Activated CD4-positive, alpha-beta T cell treated with anti-CD3 and anti-CD28 coated beads, Interleukin-2, amount 50 U/mL, for 1 hour (primary cell): ENCODE results near the gene NEDD4L.
"Not testable (repeated sequence)": the region's sequence is repeated elsewhere in the genome, so short reads cannot be mapped to it uniquely, and the experiment has no call there.

ENCODE experiments used
- DNase-seq: peaks from one replicate; pipeline ENCODE4 v3.0.0-alpha.2; 2020

Gene NEDD4L

DNA sequence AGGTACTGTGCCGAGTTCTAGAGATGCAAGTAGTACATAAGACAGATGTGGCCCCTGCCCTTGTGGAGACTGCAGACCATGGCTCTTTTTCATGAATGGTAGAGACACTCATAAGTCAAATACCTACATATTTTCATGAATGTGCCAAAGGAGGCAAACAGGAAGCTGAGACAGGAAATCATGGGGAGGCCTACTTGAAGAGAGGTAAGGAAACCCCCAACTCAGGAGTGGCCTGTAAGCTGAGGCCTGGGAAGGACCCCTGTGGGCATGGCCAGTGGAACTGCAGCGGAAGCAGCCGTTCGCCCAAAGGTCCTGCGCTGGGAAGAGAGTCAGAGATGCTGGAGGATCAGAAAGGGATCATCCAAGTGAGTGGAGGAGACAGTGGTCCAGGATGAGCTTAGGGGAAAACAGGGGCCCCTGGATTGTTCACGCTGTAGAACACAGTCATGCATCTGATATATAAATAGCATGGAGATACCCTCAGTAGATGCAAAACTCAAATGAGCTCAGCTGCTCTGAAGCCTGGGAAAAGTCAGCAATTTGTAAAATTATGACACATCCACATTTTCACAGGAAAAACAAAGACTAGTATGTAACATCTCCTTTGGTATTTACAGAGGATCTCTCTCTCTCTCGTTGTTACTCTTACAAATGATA is 228.9 kb downstream of the NEDD4L start:
- DNase-seq, result no peak

GRCh38 chr18:58275176-58275575 is 231.2 kb downstream of the NEDD4L start:
- no peak for DNase-seq

DNA sequence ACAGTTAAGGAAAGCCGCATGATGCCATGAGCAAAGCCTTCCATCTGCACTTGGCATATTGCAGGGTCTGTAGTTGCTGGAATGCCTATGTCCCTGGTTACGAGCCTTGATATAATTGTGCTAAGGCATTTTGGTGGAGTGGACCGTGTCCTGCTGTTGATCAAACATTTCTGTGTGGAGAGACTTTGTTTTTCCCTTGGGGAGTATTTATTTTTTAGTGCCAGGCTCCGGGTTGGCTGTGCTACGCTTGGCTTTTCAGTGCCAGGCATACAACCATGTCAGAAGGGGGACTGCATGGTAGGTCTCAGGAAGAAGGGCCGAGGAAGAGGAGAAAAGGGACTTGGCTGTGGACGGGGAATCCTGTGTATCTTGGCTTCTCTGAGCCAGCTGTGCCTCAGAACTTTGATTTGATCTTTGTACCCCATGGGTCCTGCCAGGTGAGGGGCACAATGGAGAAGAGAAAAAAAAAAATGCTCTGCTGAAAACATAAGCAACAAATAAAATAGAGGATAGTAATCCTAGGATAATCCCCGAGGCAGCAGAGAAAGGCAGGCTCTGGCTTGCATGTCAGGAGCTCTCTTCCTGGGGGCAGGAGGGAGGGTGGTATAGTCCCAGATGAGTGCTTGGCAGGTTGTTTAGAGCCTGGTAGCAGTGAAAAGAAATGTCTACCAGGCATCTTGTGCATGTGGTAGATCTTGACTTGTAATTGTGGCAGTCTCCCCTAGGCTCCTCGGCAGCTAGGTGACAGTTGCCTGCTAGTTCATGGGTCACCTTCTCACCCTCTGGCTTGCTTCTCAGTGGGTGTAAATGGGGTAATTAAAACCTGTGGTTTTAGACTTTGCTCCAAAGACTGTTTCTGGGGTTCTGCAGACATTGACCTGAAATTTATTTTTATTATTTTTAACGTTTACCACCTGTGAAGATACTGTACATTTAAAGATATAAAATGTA is 233.0 kb downstream of the NEDD4L start:
- no peak for DNase-seq

DNA sequence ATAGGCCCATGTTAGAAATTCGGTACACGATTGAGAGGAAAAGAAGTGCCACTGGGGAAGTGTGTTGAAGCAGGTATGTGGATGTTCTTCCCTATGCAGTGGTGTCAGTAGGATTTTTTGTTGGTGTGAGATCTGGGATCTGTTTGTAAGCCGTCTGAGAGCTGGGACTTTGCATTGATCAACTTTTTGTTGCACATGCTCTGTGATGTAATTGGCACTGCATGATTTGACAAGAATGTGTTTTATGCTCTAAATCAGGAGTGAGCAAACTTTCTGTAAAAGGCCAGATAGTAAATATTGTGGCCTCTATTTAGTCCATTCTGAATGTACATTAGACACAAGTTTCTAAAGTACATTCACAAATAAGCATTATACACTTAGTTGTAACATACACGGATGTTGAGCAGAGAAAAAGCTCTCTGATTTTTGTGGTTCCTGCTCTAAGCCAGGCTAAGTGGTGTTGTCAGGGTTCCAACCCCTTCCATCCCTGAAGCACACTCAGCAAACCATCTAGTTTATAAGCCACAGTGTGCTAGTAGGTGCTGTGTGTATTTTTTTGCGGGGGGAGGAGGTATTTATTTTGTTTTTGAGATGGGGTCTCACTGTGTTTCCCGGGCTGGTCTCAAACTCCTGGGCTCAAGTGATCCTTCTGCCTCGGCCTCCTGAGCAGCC is 235.6 kb downstream of the NEDD4L start:
- no peak for DNase-seq

DNA sequence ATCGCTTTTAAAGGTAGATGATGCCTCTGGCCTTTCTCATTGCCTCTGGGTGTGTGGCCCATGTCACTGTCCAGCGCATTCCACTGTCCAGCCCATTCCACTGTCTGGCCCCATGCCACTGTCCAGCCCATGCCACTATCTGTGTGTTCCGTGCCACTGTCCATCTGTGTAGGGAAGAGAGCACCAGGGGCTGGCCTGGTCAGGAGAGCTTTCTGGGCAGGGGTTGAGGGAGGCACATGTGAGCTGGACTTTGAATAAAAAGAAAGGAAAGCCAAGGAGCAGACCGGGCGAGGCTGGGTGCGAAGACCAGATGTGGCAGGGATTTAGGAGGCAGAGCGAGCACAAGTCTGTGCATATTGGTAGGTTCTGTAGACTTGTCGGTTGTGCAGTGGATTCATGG is 236.2 kb downstream of the NEDD4L start:
- no peak for DNase-seq

- DNase-seq, result not testable (repeated sequence)
These were observed 238.8 kb downstream of the NEDD4L start for GRCh38 chr18:58282872-58283271.

DNA sequence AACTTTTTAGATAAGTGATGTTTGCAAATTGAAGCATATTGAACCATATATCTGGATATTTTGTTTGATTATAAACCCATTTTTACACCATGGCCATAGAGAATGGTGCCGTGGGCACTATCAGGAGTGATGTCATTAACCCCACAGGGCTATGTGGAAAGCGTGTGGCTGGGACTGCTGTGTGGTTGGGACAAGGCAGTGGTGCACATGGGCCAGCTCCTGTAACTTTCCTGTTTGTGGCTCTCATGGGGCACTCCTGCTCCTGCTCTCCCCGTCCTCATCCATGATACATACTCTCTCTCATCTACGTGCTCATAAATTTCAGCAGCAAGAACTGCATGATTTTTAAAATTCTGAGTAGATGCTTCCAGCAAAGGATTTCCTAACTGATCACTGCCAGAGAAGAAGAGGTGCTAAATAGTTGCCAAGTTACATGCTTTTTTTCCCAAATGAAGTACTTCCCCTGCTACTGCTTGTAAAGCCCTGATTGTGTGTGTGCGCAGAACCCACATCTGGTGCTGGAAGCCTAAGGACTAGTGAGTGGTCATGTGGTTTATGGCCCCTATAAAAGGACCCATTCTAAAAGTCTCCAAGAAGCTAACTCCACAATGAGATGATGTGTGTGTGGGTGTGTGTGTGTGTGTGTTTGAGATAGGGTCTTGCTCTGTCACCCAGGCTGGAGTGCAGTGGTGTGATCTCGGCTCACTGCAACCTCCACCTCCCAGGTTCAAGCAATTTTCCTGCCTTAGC is 240.8 kb downstream of the NEDD4L start:
- DNase-seq, result no peak

DNA sequence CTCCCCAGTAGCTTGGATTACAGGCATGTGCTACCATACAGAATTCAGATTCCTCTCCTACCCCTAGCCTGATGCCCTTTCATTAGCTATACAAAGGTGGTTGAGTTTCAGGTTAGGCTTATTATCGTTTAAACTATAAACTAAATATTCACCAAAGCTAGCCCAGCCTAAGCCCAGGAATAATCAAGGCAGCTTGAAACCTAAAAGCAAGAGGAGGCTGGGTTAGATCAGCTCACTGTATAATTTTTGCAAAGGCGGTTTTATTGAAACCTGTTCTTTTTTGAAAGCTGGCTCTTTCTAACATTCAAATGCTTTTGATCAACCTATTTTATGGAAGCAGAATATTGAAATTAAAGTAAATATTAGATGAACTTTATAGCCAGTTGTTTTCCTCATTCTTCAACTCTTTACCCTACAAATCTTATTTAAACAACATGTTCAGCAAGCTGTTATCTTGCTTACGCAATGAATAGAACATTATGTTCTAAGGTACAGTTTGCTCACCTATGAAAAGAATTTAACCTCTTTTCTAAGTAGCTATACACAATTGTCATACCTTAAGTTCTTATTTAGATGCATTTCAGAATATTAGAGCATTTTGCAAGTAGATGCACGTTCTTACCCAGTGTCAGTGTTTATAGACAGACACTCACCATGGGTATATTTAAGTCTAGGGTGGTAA is 241.6 kb downstream of the NEDD4L start:
- DNase-seq, result no peak

- no peak for DNase-seq
These were observed 242.8 kb downstream of the NEDD4L start for GRCh38 chr18:58286632-58287352.

- no peak for DNase-seq
These were observed 243.6 kb downstream of the NEDD4L start for GRCh38 chr18:58287353-58288274.

- DNase-seq, result no peak
These were observed 245.1 kb downstream of the NEDD4L start for GRCh38 chr18:58288921-58289797.

DNA sequence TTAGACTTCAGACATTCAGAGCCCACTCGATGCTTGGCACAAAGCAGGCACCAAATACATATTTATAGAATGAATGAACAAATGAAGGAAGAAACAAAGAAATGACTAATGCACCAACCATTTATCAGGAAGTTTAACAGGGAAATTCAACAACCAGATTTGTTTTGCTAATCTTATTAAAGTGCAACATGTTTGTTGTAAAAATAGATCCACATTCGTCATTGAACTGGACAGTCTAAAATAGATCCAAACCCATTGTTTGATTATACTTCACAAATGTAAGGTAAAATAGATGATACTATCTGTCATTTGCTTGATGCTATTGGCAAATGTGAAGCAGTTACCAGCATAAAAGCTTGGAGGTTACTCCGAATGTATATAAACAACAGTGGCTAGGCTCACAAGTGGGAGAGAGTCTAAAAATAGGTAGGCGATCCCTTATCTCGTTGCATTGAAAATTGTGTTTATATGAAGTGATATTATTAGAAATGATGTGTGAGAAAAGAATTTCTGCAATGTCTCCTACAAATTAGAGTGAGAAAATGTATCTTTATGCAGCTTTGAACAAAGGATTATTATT is 246.2 kb downstream of the NEDD4L start:
- DNase-seq, result no peak

DNA sequence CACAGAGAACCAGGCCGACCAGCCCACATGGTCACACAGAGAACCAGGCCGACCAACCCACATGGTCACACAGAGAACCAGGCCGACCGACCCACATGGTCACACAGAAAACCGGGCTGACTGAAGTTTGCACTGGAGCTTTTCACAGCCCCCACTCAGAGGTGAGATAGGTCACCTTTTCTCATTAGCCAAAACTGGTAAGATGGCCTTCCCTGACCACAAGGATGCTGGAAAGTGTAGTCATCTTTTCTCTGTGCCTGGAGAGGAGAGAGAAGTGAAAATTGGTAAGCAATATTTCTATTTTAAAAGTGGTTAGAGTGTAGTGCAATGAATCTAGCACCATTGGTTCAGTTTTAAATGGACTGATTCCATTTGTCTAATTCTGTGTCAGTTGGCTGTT is 247.1 kb downstream of the NEDD4L start:
- no peak for DNase-seq

- no peak for DNase-seq
These were observed 248.6 kb downstream of the NEDD4L start for GRCh38 chr18:58292638-58293037.

GRCh38 chr18:58297198-58297597 is 253.2 kb downstream of the NEDD4L start:
- no peak for DNase-seq

- no peak for DNase-seq
These were observed 254.5 kb downstream of the NEDD4L start for GRCh38 chr18:58298251-58299134.

DNA sequence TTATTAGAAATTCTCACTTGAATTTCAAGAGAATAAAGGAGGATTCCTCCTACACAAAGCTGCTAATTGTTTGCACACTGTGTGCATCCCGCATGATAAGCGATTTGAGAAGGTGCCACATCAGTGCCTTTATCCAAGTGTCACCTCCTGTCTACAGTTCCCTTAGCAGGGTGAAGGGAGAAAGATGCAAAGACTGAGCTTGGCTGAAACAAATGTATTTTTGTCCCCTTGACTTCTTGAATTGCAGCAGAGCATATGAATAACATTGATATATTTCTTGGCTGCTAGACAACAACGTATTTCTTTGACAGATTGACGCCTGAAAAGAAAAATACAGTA is 255.1 kb downstream of the NEDD4L start:
- DNase-seq, result no peak

GRCh38 chr18:58299936-58300335 is 255.9 kb downstream of the NEDD4L start:
- no peak for DNase-seq
